SK-N-SH treated with all-trans-retinoic acid at 6 μM for 48 hours (cell line): ENCODE data around the gene FTCDNL1.

Source experiments
- ATAC-seq: fragments of 200-7000 bp; cut with Tn5 transposase; 3 replicates; pipeline ENCODE4 v1.9.1; 2020; ENCODE audit warnings: mild to moderate bottlenecking, moderate library complexity
- ARNTL ChIP-seq: fragments of 450-650 bp; formaldehyde crosslinking; IDR thresholded peaks from 2 replicates; pipeline ENCODE4 v1.5.0; 2020; ENCODE audit warnings: low read depth, mild to moderate bottlenecking, moderate library complexity, borderline replicate concordance
- BACH2 ChIP-seq: fragments of 250-450 bp; sonication (Bioruptor Pico); IDR thresholded peaks from 2 replicates; pipeline ENCODE4 v1.9.0; 2021; ENCODE audit warnings: mild to moderate bottlenecking, borderline replicate concordance
- CSDC2 ChIP-seq: fragments of 250-450 bp; sonication (Bioruptor Pico); IDR thresholded peaks from 2 replicates; pipeline ENCODE4 v1.5.0; 2020; ENCODE audit warnings: mild to moderate bottlenecking, moderate library complexity
- CSRNP3 ChIP-seq: fragments of 250-450 bp; sonication (Bioruptor Pico); IDR thresholded peaks from 2 replicates; pipeline ENCODE4 v1.5.1; 2021; ENCODE audit warnings: mild to moderate bottlenecking, moderate library complexity
- ESRRG ChIP-seq: fragments of 250-450 bp; sonication (Bioruptor Pico); IDR thresholded peaks from 2 replicates; pipeline ENCODE4 v1.6.1; 2021; ENCODE audit warnings: mild to moderate bottlenecking
- GLIS3 ChIP-seq: fragments of 250-450 bp; sonication (Bioruptor Pico); IDR thresholded peaks from 2 replicates; pipeline ENCODE4 v1.5.0; 2020; ENCODE audit warnings: mild to moderate bottlenecking, moderate library complexity
- ISL1 ChIP-seq: fragments of 250-450 bp; sonication (Bioruptor Pico); IDR thresholded peaks from 2 replicates; pipeline ENCODE4 v2.1.2; 2022; ENCODE audit warnings: mild to moderate bottlenecking, moderate library complexity
- OSR1 ChIP-seq: fragments of 250-450 bp; sonication (Bioruptor Pico); IDR thresholded peaks from 2 replicates; pipeline ENCODE4 v1.8.0; 2022; ENCODE audit warnings: moderate library complexity, mild to moderate bottlenecking, inconsistent platforms
- PATZ1 ChIP-seq: fragments of 250-450 bp; sonication (Bioruptor Pico); IDR thresholded peaks from 2 replicates; pipeline ENCODE4 v1.8.0; 2020; ENCODE audit warnings: mild to moderate bottlenecking, moderate library complexity, borderline replicate concordance
- PPARA ChIP-seq: fragments of 250-450 bp; sonication (Bioruptor Pico); IDR thresholded peaks from 2 replicates; pipeline ENCODE4 v1.5.0; 2020; ENCODE audit warnings: mild to moderate bottlenecking, borderline replicate concordance
- SNAI2 ChIP-seq: fragments of 250-450 bp; sonication (Bioruptor Pico); IDR thresholded peaks from 2 replicates; pipeline ENCODE4 v1.5.0; 2020; ENCODE audit warnings: mild to moderate bottlenecking, moderate library complexity
- TCF4 ChIP-seq: fragments of 250-450 bp; sonication (Bioruptor Pico); IDR thresholded peaks from 2 replicates; pipeline ENCODE4 v1.8.0; 2021; ENCODE audit warnings: mild to moderate bottlenecking, moderate library complexity, borderline replicate concordance
- TOX ChIP-seq: fragments of 250-450 bp; sonication (Bioruptor Pico); IDR thresholded peaks from 2 replicates; pipeline ENCODE4 v1.8.0; 2021; ENCODE audit warnings: mild to moderate bottlenecking, moderate library complexity, borderline replicate concordance
- TSHZ2 ChIP-seq: fragments of 250-450 bp; sonication (Bioruptor Pico); IDR thresholded peaks from 2 replicates; pipeline ENCODE4 v1.5.0; 2020; ENCODE audit warnings: mild to moderate bottlenecking, moderate library complexity
- ZC3H10 ChIP-seq: fragments of 250-450 bp; sonication (Bioruptor Pico); IDR thresholded peaks from 2 replicates; pipeline ENCODE4 v1.5.1; 2021; ENCODE audit warnings: mild to moderate bottlenecking, moderate library complexity
- ZFP3 ChIP-seq: fragments of 250-450 bp; sonication (Bioruptor Pico); IDR thresholded peaks from 2 replicates; pipeline ENCODE4 v1.5.0; 2020; ENCODE audit warnings: mild to moderate bottlenecking, moderate library complexity
- ZFP30 ChIP-seq: fragments of 450-650 bp; formaldehyde crosslinking; IDR thresholded peaks from 2 replicates; pipeline ENCODE4 v1.5.0; 2022; ENCODE audit warnings: mild to moderate bottlenecking, moderate library complexity
- ZNF565 ChIP-seq: fragments of 450-650 bp; formaldehyde crosslinking; conservative IDR thresholded peaks from 2 replicates; pipeline ENCODE4 v1.5.0; 2020; ENCODE audit warnings: low read depth, mild to moderate bottlenecking, moderate library complexity
- ZNF8 ChIP-seq: fragments of 450-650 bp; formaldehyde crosslinking; IDR thresholded peaks from 2 replicates; pipeline ENCODE4 v1.5.0; 2020; ENCODE audit warnings: mild to moderate bottlenecking, moderate library complexity
- TF ChIP-seq, protein P1 (sequence below): fragments of 250-450 bp; sonication (Bioruptor Pico); IDR thresholded peaks from 2 replicates; pipeline ENCODE4 v1.8.0; 2021; ENCODE audit warnings: low read depth, mild to moderate bottlenecking, moderate library complexity, borderline replicate concordance

Gene FTCDNL1

DNA sequence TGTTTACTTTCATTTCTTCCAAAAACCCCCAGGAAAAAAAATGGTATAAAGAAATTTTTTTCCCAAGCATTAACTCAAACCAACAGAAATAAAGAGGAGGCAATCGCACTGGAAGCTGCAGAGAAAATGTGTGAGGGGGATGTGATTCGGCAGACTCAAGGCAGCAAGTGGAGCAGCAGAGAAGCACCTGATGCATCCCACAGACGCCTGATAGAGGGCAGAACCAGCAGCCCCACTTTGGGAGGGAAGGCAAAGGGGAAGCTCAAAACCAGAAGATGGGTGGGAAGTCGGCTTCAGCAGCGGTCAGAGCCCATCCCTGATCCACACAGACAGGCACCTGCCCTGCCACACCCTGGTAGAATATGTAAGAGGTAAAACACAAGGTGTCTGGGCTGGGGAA, 12.6 kb downstream of the FTCDNL1 start:
- ATAC-seq: no peak

DNA sequence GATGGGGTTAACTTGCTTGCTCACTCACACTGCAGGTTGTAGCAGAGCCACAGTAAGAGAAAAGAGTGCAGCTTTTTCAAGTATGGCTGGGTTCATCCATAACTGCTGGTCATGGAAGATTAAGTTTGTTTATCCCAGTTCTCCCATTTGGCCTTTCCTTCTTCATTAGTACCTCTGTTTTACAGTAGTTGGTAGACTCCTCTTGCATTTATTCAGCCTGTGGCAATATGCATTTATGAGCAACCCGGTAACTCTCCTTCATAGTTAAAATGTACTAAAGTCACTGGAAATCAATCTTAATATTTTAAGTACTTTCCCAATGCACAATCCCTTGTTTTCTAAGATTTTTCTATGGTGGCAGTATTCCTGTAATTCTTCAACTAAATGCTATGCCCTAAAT, 14.0 kb downstream of the FTCDNL1 start:
- no peak for TF ChIP-seq PPARA (CRISPR knock-in tag)
- TF ChIP-seq ARNTL (CRISPR knock-in tag): no peak
- no peak for TF ChIP-seq PATZ1 (CRISPR knock-in tag)
- TF ChIP-seq ESRRG (CRISPR knock-in tag): no peak
- no peak for TF ChIP-seq ZFP3 (CRISPR knock-in tag)
- TF ChIP-seq TSHZ2 (CRISPR knock-in tag): no peak
- no peak for TF ChIP-seq ZC3H10 (CRISPR knock-in tag)
- no peak for TF ChIP-seq TOX
- no peak for TF ChIP-seq BACH2 (CRISPR knock-in tag)
- no peak for ATAC-seq

More for the DNA sequence above, 12.6 kb downstream of the FTCDNL1 start:
- no peak for TF ChIP-seq ESRRG (CRISPR knock-in tag)
- no peak for TF ChIP-seq BACH2 (CRISPR knock-in tag)

GRCh38 chr2:199833525-199833924, 17.5 kb downstream of the FTCDNL1 start:
- no peak for ATAC-seq
- no peak for TF ChIP-seq CSRNP3
- no peak for TF ChIP-seq ISL1
- TF ChIP-seq SNAI2 (CRISPR knock-in tag): no peak
- TF ChIP-seq ARNTL (CRISPR knock-in tag): no peak

- ATAC-seq: no peak
- TF ChIP-seq GLIS3 (CRISPR knock-in tag) (no peak), BACH2 (CRISPR knock-in tag) (no peak), ZFP30 (CRISPR knock-in tag) (no peak), ZFP3 (CRISPR knock-in tag) (no peak), CSRNP3 (no peak), CSDC2 (no peak), ZNF565 (CRISPR knock-in tag) (no peak)
Observed at GRCh38 chr2:199830531-199830930, 20.5 kb downstream of the FTCDNL1 start.

DNA sequence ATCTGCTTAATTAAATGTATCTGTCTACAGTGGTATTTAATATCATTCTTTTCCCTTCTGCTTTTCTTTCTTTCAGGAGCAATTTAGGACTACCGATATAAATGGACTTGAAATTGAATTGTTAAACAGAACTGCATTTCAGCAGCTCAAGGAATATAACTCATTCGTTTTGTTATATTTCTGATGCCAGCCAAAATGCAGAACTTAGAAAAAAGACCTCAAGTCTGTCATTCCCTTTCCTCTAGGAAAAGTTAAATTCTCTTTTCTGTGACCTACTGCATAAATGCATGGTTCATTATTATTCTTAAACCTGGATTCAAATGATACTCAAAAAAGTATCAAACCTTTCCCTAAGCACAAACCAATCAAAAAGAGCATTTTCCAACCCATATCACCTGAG, 21.4 kb downstream of the FTCDNL1 start:
- ATAC-seq: no peak
- no peak for TF ChIP-seq ZNF565 (CRISPR knock-in tag)
- no peak for TF ChIP-seq ISL1
- TF ChIP-seq CSDC2: no peak
- TF ChIP-seq PATZ1 (CRISPR knock-in tag): no peak
- TF ChIP-seq TSHZ2 (CRISPR knock-in tag): no peak
- TF ChIP-seq OSR1 (CRISPR knock-in tag): no peak
- TF ChIP-seq ZNF8 (CRISPR knock-in tag): no peak
- no peak for TF ChIP-seq ARNTL (CRISPR knock-in tag)
- no peak for TF ChIP-seq TCF4 (CRISPR knock-in tag)
- TF ChIP-seq ZC3H10 (CRISPR knock-in tag): no peak
- no peak for TF ChIP-seq ZFP30 (CRISPR knock-in tag)
- TF ChIP-seq ZFP3 (CRISPR knock-in tag): no peak
- TF ChIP-seq, protein P1, sequence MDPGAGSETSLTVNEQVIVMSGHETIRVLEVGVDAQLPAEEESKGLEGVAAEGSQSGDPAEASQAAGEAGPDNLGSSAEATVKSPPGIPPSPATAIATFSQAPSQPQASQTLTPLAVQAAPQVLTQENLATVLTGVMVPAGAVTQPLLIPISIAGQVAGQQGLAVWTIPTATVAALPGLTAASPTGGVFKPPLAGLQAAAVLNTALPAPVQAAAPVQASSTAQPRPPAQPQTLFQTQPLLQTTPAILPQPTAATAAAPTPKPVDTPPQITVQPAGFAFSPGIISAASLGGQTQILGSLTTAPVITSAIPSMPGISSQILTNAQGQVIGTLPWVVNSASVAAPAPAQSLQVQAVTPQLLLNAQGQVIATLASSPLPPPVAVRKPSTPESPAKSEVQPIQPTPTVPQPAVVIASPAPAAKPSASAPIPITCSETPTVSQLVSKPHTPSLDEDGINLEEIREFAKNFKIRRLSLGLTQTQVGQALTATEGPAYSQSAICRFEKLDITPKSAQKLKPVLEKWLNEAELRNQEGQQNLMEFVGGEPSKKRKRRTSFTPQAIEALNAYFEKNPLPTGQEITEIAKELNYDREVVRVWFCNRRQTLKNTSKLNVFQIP: no peak
